Transverse colon (tissue), 4 donors: ENCODE measurements around the gene RIC8A.

Experiments
- CTCF ChIP-seq, 5 experiments: fragments of 200-600 bp in 3 of 5; fragments of 450-650 bp in 2 of 5; sonication (generic) in 3 of 5; IDR thresholded peaks; 1 replicate in 2 of 5; 2 replicates in 3 of 5; pipeline ENCODE4 v1.5.1; 2016 to 2017; ENCODE audit warnings: antibody characterized with exemption in 5 of 5, inconsistent platforms in 3 of 5, mild to moderate bottlenecking in 2 of 5, moderate library complexity in 1 of 5
- EP300 ChIP-seq: sonication (generic); formaldehyde crosslinking; IDR thresholded peaks from one replicate; pipeline ENCODE4 v1.6.1; 2017; ENCODE audit warnings: antibody characterized with exemption, low read depth
- POLR2A ChIP-seq: fragments of 450-650 bp; IDR thresholded peaks from one replicate; pipeline ENCODE4 v1.6.1; 2016; ENCODE audit warnings: antibody characterized with exemption, mild to moderate bottlenecking, moderate library complexity
- POLR2AphosphoS5 ChIP-seq, 3 donors: sonication (generic); formaldehyde crosslinking; IDR thresholded peaks; one replicate each; pipeline ENCODE4 v1.6.1; 2016; ENCODE audit warnings: antibody characterized with exemption in 3 of 3

- TF ChIP-seq POLR2AphosphoS5 (IDR thresholded peaks at IDR 0.05) (no peak), EP300 (no peak), CTCF (IDR thresholded peaks at IDR 0.05) (no peak), POLR2A (no peak)
Measured at GRCh38 chr11:221539-221938, 14.0 kb downstream of the RIC8A start.
